ENCODE results near the gene TRHDE.

DNA sequence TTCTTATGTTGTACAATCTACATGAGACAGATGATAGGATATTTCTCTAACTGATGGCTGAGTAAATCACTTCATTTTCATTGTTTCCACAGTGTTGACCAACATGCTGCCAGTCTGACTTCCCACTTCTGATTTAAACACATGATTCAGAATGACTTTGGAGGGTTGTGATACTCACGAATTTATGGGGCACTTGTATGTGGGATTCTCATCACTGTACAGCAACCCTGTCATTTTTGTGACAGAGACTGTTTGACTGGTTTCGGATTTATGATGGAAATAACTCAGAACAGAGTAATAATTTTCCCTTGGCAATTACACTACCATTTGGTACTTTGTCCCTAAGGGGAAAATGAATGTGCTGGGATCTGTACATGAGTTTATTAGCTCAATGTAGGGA is 333.8 kb downstream of the TRHDE start:
- no peak for TF ChIP-seq POLR2A (IDR thresholded peaks at IDR 0.05)
- TF ChIP-seq, protein P1, sequence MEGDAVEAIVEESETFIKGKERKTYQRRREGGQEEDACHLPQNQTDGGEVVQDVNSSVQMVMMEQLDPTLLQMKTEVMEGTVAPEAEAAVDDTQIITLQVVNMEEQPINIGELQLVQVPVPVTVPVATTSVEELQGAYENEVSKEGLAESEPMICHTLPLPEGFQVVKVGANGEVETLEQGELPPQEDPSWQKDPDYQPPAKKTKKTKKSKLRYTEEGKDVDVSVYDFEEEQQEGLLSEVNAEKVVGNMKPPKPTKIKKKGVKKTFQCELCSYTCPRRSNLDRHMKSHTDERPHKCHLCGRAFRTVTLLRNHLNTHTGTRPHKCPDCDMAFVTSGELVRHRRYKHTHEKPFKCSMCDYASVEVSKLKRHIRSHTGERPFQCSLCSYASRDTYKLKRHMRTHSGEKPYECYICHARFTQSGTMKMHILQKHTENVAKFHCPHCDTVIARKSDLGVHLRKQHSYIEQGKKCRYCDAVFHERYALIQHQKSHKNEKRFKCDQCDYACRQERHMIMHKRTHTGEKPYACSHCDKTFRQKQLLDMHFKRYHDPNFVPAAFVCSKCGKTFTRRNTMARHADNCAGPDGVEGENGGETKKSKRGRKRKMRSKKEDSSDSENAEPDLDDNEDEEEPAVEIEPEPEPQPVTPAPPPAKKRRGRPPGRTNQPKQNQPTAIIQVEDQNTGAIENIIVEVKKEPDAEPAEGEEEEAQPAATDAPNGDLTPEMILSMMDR (IDR thresholded peaks at IDR 0.05), result no peak
